ENCODE measurements around the gene PRKAA2.

PRKAA2 gene

GRCh38 chr1:56688522-56689026 is 43.5 kb downstream of the PRKAA2 start (continued):
- TF ChIP-seq TSHZ1 (tag by site-specific recombination; IDR thresholded peaks at IDR 0.05; ENCODE audit: borderline replicate concordance) (peak; percentile 47; the same call in 1 of the 2 replicates), MYNN (tag by site-specific recombination; IDR thresholded peaks at IDR 0.05; ENCODE audit: borderline replicate concordance) (0 out of 2 replicates have a peak, but pooled peaks have one; percentile 14), ZEB2 (tag by site-specific recombination; IDR thresholded peaks at IDR 0.05) (peak; percentile 43; the same call in 1 of the 2 replicates), ZNF24 (tag by site-specific recombination; IDR thresholded peaks at IDR 0.05) (peak; percentile 58; the same call in 1 of the 2 replicates), KLF8 (tag by site-specific recombination; IDR thresholded peaks at IDR 0.05) (peak; percentile 55), EGR2 (tag by site-specific recombination; IDR thresholded peaks at IDR 0.05; ENCODE audit: low read depth) (no peak), ZBTB49 (tag by site-specific recombination; IDR thresholded peaks at IDR 0.05; ENCODE audit: low read depth) (no peak), GLIS1 (tag by site-specific recombination; IDR thresholded peaks at IDR 0.05) (no peak; the same call in 1 of the 2 replicates), SP7 (tag by site-specific recombination; IDR thresholded peaks at IDR 0.05) (peak; percentile 97), ZNF549 (tag by site-specific recombination; IDR thresholded peaks at IDR 0.05) (no peak), PRDM4 (tag by site-specific recombination; IDR thresholded peaks at IDR 0.05) (no peak), ZNF639 (tag by site-specific recombination; IDR thresholded peaks at IDR 0.05) (peak; percentile 29; the same call in 1 of the 2 replicates), KLF17 (tag by site-specific recombination; IDR thresholded peaks at IDR 0.05) (peak; percentile 72), ZNF571 (tag by site-specific recombination; IDR thresholded peaks at IDR 0.05) (no peak), GLIS2 (tag by site-specific recombination; IDR thresholded peaks at IDR 0.05) (no peak), ZNF514 (tag by site-specific recombination; IDR thresholded peaks at IDR 0.05) (no peak), IKZF3 (tag by site-specific recombination; IDR thresholded peaks at IDR 0.05) (no peak), ZNF704 (tag by site-specific recombination; IDR thresholded peaks at IDR 0.05) (no peak), BCL6B (tag by site-specific recombination; IDR thresholded peaks at IDR 0.05) (no peak), ZNF449 (tag by site-specific recombination; IDR thresholded peaks at IDR 0.05) (peak; percentile 7; the same call in 1 of the 2 replicates), ZNF10 (tag by site-specific recombination; IDR thresholded peaks at IDR 0.05) (0 out of 2 replicates have a peak, but pooled peaks have one; percentile 17), ZNF214 (tag by site-specific recombination; IDR thresholded peaks at IDR 0.05; ENCODE audit: borderline replicate concordance) (no peak), ZNF112 (tag by site-specific recombination; IDR thresholded peaks at IDR 0.05) (no peak), ZNF169 (tag by site-specific recombination; IDR thresholded peaks at IDR 0.05) (no peak), ZNF629 (tag by site-specific recombination; IDR thresholded peaks at IDR 0.05) (peak; percentile 91)
